Activated CD4-positive, CD25-positive, alpha-beta regulatory T cell treated with anti-CD3 and anti-CD28 coated beads, Interleukin-2, amount 50 U/mL, for 16 hours (primary cell): ENCODE data around the gene PTPN14.
"Not testable (repeated sequence)": the region's sequence is repeated elsewhere in the genome, so short reads cannot be mapped to it uniquely, and the experiment has no call there.

ENCODE experiments used
- DNase-seq: peaks from one replicate; pipeline ENCODE4 v3.0.0-alpha.2; 2020; ENCODE audit warnings: low read depth, low spot score

PTPN14 gene

DNA sequence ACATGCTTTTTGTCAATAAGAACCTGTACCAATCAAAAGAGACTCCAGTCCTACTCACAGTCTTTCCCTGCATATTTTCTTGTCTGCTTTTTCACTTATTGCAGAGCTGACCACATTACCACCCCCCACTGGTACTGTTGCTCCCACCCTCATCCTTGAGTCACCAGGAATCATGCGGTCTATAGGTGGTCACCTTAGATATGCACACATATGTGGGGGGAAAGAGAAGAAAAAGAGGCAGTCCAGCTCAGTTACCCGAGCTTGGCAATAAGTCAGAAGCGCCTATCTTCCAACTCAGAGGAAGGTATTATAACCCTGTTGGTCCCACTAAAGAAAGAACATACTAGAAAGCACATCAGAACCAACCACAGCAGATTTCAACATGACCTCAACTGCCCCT is 151.3 kb downstream of the PTPN14 start:
- DNase-seq, result no peak

DNA sequence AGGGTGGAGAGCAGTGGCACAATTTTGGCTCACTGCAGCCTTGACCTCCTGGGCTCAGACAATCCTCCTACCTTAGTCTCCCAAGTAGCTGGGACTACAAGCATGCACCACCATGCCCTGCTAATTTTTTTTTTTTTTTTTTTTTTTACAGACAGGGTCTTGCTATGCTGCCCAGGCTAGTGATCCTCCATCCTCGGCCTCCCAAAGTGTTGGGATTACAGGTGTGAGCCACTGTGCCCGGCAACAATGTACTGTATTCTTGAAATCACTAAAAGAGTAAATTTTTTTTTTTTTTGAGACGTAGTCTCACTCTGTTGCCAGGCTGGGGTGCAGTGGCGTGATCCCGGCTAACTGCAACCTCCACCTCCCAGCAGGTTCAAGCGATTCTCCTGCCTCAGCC is 152.9 kb downstream of the PTPN14 start:
- no peak for DNase-seq

DNA sequence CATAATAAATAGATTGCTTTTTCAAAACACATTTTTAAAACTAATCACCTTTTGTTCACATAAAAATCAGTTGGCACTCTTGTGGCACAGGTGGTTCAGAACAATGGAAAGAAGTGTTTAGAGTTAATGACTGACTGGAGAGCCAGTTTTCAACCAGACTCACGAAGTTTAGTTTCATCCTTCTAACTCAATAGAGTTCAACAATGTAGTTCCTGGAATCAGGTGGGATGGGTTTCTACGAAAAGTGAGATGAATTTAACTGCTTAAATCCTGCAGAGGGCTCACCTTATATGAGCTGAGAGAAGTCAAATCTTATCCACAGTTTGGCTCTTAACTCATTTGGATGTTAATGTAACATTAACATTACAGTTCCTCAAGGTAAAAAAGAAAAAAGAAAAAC is 153.9 kb downstream of the PTPN14 start:
- no peak for DNase-seq

DNA sequence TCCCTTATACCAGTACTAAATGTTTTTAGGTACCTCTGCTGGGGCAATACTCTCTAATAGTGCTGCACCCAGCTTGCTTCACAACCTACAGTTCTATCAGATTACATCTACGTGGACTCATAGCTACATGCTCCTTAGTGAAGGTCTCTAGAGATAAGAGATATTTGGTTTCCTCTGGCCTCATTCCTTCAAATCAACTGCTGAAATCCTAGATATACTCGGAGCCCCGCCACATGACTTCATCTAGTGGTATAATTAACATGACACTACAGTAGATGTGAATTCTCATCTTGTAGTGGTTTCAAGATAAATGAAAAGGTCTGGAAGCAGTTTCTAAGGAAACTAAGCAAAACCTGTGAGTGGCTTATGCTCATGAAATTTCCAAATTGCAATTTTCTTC is 155.1 kb downstream of the PTPN14 start:
- DNase-seq, result no peak

DNA sequence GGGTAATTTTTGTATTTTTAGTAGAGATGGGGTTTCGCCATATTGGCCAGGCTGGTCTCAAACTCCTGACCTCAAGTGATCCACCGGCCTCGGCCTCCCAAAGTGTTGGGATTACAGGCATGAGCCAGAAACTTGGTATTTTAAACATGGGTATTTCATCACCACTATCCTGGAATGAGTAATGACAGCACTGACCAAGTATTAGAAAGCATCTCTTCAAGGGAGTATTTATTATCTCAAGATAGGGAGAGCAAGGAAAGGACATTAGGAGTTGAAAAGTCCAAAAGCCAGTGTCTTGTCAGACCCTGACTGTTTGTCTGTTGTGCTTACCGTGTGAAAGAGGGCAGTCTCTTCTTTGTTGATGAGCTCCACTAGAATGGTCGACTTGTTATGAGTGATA is 156.8 kb downstream of the PTPN14 start:
- not testable (repeated sequence) for DNase-seq

DNA sequence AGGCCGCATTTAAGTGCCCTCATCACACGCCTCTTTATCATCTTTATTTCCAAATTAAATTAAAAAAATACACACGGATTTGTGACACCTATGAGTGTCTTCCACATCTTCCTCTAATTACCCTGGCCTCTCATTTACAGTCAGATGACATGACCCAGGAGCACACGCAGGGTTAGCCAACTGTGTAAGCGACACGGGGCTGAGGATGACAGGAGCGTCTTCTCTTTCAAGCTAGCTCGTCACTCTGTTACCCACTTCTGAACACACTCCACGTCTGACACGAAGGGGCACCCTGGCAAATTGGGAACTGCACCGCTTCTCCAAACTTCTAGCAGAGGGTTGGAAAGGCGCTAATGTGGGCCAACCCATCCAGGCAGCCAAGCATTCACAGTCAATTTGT is 158.3 kb downstream of the PTPN14 start:
- no peak for DNase-seq

DNA sequence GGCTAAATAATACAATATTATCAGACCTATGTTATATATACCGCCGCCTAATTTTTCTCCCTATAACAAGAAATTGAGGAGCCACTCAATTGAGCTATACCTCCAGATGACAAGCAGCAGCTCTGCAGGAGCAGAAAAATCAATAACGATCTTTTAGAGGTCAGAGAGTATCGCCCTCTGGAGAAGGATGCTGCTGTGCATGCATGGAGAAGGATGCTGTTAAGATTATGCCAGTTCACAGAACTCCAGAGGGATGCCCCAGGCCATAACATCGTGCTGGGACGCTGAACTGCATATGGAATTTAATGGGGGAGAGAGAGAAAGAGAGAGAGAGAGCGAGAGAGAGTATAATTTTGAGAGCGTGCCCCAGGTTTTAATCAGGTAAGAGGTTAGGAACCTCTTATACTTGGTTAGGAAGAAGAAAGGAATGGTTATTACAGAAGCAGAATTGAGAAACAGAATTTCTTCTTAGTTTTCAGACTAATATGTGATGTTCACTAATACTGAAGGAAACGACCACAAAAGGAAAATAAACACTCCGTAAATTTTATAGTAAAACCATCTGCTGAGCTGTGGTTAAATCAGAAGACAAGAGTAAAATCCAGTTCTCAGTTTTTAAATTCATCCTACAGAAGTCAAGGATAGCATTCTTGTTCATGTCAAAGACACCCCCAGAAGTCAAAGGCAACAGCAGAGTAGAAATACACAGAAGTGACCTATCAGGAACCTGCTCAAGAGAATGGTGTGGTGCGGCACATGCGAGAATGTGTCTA is 159.3 kb downstream of the PTPN14 start:
- DNase-seq, result no peak

DNA sequence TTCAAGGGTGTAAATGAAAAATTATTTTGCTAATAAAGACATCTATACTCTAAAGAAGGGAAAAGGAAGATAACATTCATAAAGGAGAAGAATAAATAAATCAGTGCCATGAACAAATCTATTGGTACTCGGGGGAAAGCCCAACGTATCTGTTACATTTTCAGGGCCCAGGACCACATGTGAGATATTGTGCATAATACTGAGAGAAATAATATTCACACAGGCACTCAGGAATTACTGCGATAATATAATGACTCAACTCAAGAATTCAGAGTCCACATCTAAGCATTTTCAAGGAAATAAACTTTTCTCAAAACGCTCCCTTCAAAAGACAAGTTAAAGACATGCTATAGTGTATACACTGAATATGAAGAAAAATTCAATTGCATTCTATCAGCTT is 161.7 kb downstream of the PTPN14 start:
- no peak for DNase-seq

DNA sequence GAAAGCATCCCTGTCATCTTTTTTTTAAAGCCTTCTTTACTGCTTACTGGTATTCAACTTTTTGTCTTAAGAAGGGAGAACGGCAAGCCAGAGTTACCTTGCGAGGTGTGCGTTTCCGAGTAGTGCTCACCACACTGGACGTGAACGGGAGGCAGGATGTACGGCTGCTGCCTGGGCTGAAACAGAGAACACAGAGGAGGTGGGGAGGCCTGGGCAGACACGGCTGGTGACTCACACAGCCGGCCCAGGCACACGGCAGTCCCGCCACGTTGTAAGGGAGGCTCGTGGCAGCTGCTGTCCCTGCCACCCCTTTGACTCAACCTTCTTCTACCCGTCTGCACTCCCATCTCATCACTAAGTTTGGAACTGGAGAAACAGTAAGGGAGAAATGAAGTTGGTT is 164.7 kb downstream of the PTPN14 start:
- DNase-seq, result no peak

DNA sequence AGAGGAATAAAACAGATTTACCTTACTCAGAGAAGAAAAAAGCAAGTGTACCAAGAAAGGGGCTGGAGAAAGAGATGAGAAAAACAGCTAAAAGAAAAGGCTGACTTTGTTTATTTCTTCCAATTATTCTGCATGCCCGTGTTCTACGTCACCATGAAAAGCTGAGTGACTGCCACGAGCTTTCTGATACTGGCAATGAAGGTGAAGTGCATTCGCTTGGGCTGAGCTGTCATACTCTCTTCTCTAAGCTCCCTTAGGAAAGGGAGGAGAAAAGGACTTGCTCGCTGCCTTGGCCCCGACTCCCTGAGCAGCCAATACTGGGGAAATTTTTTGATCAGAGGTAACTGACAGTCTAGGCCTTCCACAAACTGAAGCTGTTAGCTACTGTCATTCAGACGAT is 165.1 kb downstream of the PTPN14 start:
- no peak for DNase-seq

DNA sequence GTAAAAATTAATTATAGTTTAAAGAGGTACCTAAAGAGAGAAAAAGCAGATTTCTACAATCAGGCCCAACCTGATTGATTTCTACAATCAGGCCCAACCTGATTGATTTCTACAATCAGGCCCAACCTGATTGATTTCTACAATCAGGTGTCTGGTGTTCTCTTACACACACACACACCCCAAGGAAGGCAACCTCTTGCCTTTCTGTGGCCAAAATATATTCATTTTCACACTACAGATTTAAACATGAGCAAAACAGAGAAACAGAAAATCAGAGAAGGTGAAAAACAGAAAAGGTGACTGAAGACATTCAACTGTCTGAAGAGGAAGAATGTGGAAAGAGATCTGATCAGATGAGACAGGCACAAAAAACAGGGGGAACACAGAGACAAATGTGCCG is 166.0 kb downstream of the PTPN14 start:
- DNase-seq, result no peak

DNA sequence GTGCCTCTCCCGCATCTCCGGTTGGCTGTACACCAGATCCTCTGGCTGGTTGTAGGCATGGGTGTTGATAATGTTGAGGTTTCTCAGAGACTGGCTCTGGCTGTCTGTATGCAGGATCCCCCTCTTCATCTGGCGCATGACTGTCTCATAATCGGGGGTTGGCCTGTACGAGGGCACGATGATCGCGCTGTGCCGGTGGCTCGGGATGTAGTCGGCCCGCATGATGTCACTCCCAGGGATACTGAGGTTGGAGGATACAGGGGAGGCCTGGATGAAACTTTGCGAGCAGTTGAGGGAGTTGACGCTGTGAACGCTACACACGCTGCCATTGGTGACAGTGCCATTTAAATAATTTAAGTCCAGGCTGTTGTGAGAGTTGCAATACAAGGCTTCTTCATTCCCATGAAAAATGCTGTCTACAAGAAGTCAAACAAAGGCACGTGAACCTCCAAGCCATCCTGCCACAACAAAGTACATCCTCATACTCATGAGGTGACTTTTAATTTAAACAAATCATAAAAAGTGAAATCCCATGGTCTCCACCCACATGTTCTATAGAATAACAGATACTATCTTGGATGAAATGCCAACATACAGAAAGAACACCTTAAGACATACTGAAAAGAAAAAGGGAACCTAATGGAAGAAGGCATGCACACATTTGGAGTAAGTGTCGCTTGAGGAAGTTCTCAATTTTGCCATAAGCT is 166.9 kb downstream of the PTPN14 start:
- no peak for DNase-seq

DNA sequence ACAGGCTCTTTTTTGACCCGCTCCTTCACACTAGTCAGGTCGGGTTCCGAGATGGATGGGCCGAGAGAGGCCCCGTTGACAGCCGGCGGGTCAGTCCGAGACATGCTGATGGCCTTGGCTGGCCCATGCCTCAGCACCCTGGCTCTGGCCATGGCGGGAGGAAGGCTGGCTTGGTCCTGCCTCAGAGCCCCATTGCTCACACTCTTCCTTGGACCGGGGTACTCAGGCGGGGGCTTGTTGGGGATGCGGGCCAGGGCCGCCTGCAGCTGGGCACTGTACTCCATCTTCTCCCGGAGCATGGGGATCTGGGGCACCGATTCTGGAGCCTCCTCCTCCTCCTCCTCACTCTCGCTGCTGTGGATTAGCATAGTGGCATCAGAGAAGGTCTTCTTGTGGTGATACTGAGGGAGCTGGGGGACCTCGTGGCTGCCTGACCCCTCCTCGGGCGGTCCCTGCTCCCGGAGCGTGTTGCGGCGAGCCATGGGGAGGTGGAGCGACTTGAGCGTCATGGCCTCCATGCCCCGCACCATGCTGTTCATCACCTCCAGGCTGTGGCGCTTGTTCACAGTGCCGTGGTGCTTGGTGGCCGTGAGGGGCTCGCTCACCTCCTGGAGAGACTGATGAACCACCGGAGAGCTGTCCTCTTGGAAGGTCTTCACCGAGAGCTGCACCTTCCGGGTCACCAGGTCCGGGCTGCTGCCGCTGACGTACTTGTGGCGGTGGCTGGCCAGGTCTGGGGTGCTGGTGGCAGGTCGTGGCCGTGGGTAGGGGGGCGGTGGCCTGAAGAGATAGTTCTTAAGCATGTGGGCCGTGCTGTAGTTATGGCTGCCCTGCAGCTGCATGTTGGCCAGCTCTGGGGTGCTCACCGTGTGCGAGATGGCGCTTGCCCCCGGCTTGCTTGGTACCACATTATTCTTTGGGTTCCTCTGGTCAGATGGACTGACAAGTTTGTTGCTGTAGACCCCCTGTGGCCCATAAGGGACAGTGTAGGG is 167.7 kb downstream of the PTPN14 start:
- no peak for DNase-seq

DNA sequence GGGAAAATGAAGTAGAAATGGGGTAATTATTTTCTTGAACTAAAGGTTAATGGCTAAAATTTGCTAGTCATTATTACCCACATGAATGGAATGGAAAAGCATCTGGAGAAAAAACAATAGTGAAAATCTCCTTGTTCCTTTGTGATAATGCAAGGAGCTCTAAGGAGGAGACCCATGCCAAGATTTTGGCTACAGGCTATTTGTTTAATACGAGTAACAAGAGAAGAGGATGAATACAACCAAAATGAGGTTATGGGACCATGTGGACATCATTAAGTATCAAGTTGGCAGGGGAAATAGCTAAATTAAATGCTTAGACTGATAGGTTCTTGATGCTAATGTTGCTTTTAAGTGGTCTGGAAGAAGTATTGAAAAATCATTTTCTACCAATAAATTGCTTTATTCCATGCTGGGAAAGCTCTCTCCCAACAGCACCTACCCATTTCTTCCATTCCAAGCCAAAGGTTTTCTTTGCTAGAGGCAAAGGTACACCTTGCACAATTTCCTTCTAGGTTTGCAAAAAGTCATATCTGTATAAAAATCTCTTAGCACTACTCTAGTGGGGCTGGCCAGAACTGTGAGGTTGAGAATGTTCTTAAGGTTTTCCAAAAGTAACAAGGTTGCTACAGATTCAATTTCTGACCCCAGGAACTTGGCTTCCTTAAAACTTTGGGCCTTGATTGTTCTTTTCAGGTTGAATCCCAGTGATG is 170.3 kb downstream of the PTPN14 start:
- DNase-seq, result no peak

DNA sequence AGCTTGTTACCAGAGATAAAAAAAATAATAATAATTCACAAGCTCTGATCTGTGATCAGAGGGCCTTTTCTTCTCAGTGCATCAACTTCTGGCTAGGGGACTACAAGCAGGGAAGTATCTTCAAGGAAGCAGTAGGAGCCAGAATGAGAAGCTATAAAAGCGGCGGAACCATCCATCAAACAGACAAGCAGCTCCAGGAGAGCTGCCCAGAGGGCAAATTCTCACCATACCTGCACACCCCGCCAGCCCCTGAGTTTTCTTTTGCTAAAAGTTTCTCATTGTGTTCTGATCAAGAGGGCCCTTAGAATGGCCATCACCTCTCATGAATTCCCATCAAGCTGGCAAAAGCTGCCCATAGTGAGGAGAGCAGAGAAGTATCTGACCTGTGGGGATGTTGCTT is 171.0 kb downstream of the PTPN14 start:
- no peak for DNase-seq

DNA sequence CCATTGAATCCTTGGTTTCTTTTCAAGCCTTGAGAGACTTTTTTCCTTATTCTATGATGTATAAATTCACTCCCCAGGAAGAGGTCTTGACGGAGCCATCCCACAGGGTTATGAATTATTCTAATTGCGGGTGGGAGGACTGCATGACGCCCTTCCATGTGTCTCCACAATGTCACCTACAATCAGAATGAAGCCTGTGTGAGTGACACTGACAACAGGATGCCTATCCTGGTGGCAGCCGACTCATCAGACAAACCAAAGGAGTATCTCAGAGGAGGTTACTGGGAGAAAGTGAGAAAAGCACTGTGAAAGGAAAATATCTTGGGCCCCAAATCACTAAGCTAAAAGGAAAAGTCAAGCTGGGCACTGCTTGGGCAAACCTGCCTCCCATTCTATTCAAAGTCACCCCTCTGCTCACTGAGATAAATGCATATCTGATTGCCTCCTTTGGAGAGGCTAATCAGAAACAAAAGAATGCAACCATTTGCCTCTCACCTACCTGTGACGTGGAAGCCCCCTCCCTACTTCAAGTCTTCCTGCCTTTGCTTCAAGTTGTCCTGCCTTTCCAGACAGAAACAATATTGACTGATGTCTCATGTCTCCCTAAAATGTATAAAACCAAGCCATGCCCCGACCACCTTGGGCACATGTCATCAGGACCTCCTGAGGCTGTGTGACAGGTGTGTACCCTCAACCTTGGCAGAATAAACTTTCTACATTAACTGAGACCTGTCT is 172.0 kb downstream of the PTPN14 start:
- no peak for DNase-seq

DNA sequence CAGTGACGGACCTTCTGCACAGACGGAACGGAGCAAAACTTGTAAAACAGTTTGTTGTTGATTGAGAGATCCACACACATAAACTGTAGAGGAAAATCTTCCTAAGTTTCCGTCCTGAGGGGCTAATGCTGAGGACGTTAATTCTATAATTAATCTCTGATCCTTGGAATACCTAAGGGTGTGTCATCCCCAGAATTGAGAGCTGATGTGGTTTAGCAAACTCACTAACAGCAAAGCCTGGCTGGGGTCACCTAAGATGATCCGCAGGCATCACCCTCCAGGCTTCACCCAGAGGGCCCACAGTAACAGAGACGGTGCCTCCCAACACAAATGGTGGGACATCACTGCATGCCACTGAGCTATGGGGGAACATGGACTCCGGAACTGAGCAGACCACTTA is 172.9 kb downstream of the PTPN14 start:
- no peak for DNase-seq

DNA sequence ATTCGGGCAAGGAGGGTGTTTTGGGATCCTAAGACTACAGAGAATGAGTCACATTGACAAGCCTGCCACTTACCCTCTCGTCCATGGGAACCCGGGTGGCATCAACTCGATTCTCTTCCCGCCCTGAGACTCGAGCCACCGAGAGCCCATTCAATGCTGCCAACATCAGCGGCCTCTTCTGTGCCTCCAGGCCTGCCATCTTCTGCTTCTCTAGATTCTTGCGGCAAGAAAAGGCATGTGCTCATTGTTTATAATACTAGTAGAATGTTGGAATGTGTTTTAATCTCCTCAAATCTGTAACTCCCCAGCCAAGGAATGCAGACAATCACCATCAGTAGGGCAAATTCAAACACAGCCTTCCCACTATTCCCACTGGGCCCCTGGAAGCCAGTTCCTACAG is 173.5 kb downstream of the PTPN14 start:
- DNase-seq, result no peak

DNA sequence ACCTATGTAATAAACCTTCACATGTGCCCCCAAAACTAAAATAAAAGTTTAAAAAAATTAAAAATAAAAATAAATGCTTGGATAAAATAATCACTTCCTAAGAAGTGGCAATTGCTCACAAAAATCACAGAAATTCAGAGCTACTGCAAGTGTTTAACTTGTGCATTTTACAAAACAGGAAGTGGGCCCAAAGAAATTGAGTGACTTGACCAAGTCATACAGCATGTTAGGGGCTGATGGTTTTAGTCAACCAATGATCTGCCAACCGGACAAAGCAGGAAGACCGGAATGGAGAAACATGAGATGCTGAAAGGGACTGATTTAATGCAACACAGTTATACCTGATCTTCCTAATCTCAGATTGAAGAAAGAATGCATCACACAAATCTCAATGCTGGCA is 173.9 kb downstream of the PTPN14 start:
- DNase-seq, result no peak

DNA sequence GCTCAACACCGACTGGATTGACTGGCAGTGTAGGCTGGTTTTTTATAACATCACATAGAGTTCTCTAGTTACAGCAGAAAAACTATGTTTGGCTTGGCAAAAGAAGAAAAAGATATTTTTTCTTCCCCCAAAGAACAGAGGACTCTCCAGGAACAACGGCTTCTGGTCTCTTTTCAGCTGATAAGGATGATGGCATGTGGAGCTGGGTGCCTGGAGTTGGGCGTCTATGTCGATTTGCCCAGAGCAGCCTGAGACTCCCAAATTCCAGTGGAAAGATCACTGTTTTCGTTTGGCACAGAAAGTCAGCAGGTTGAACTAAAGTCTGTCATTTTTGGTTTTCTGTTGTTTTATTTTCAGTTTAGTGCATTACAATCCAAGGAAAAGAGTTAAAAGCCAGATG is 179.3 kb downstream of the PTPN14 start:
- DNase-seq, result no peak

DNA sequence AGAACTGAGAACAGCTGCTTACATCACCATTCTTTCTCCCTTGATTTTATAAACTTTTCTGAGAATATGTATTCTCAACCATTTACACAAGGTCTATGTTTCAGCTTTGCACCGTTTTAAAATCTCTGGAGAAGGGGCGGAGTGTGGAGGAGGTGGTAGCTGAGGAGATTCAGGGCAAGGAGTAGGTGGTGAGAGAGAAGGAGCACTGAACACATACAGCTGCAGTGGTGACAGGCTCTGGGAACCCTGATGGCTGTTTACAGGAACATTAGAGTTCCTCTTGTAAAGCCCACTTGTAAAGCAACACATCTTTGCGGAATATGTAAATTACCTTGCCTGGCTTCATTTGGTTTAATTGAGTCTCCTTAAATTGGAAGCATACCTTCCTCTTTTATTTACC is 180.8 kb downstream of the PTPN14 start:
- DNase-seq, result no peak
